Measurements from ENCODE around the gene CHCHD6.

CHCHD6 gene

GRCh38 chr3:126983653-126984390, 279.8 kb downstream of the CHCHD6 start:
- ATAC-seq, result no peak

DNA sequence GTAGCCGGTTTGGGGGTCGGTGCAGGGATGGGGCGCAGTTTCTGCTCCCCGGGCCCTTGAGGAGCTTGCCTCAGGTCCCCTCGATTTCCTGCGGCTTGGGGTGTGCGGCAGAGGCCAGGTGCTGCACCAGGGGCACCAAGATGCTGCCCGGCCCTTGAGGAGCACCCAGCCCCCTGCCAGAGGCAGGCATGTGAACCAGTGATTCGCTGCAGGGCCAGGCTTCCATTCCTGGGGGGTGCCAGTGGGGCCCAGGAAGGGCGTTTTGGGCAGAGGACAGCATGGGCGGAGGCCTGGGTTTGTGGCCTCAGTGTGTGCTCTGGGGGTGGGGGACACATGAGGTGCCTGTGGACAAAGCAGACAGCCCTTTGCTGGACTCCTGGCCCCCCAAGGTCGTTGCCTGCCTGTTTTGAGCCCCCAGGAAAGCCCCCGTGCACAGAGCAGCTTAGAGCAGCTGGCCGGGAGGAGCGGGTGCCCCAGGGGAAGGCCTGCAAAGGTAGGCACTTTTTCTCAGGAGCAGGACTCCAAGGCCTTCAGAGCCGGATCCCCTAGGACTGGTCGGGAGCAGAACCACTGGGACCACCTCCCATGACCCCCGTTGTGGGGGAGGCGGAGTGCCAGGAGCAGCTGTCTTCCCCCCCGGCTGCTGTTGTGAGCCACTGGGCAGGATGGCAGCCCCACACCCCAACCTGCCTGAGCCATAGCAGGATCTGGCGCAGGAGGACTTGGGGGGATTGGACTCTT, 280.5 kb downstream of the CHCHD6 start:
- ATAC-seq, result no peak

GRCh38 chr3:126985132-126985985, 281.3 kb downstream of the CHCHD6 start:
- ATAC-seq, result no peak

DNA sequence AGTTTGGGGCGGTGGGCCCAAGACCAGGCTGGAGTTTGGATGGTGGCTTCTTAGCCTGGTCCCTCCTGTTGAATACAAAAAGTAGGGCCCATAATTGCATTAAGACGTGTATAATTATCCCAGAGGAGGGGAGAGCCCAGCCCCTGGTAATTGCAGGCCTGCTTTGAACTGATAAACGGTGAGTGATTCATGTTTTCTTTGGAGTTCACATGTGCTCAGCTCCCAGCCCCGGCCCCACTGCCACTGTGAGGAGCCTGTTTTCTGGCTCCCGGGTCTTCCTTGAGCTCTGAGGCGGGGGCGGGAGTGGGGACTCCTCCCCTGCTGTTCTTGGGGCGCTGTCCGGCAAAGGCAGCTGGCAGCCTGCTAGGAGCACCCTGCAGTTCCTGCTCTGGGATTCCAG, 282.0 kb downstream of the CHCHD6 start:
- no peak for ATAC-seq

DNA sequence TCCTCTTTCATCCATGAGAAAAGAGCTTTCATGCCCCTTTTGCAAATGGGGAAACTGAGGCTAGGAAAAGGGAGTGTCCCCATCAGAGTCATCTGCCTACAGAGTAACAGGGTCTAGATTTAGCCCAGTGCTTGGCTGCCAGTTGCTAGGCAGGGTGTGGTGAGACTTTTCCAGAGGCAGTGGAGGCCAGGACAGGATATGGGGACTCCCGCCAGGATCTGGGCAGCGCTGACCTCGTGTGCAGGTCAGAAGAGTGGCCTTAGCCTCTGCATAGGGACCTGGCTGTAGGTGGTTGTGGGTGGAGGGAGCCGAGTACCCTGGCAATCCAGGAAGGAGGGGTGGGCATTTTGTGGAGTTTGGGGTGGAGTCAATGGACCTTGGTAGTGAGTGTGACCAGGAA, 283.1 kb downstream of the CHCHD6 start:
- no peak for ATAC-seq

- ATAC-seq, result no peak
Measured at GRCh38 chr3:126987596-126987995, 283.6 kb downstream of the CHCHD6 start.

- no peak for ATAC-seq
Measured at GRCh38 chr3:126988451-126989021, 284.5 kb downstream of the CHCHD6 start.

- ATAC-seq, result no peak
Measured at GRCh38 chr3:126989316-126990023, 285.4 kb downstream of the CHCHD6 start.

DNA sequence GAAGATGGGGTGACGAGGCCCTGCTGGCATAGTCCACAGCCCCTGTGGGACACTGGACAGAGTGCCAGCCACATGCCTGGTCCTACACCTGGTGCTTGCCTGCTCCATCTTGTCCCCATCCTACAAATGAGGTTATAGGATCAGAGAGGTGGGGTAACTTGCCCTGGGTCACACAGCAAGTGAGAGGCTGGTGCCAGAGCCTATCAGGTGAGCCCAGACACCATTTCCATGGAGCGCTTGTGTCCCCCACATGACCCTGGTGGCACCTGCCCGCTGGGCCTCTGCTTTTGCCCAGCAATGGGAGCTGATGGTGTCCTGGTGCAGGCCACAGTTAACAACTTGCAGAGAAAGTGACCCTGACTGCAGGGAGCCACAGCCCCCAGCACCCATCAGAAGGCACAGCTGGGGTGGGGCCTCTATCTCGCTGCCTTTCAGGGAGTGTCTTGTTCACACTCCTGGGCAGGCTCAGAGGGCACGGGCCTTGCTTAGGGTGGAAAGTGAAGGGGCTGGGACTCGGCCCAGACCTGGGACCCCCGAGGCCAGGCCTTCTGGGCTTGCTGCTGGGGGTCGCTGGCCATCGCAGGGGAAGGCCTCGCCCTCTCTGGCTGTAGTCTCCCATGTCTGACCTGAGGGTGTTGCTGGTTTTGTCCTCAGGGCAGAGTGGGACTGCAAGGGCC, 286.1 kb downstream of the CHCHD6 start:
- ATAC-seq, result no peak

- ATAC-seq, result no peak
Measured at GRCh38 chr3:126990890-126991289, 286.9 kb downstream of the CHCHD6 start.

- no peak for ATAC-seq
Measured at GRCh38 chr3:126991366-126992200, 287.5 kb downstream of the CHCHD6 start.

- ATAC-seq, result no peak
Measured at GRCh38 chr3:126992216-126992615, 288.2 kb downstream of the CHCHD6 start.

- ATAC-seq, result no peak
Measured at GRCh38 chr3:126992776-126993175, 288.7 kb downstream of the CHCHD6 start.

- no peak for ATAC-seq
Measured at GRCh38 chr3:126993436-126993835, 289.4 kb downstream of the CHCHD6 start.

DNA sequence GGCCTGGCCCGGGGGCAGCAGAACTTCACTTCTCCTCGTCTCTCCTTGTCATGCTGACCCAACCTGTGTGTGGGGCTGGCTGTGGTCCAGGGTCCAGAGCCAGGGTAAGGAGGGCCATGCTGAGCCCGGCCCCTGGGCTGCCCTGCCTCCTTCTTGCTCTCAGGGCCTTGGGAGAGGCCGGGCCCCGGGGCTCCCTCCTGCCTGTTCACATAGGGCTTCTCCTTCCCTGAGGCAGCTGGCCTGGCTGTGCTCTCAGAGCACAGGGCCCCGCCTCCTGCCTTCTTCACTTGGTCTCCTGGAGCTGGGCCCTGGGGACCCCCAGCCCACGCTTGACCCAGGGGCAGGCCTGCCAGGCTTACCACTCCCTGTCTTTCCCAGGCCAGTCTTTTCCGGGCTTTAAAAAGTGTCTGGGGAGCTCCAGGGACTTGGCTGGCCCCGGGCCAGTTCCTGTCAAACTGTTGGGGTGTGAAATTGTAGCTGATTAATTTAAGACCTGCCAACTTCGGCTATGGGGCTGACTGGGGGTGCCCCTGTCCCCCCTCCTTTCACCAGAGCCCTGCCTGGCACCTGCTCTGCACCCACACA, 290.7 kb downstream of the CHCHD6 start:
- ATAC-seq, result no peak

DNA sequence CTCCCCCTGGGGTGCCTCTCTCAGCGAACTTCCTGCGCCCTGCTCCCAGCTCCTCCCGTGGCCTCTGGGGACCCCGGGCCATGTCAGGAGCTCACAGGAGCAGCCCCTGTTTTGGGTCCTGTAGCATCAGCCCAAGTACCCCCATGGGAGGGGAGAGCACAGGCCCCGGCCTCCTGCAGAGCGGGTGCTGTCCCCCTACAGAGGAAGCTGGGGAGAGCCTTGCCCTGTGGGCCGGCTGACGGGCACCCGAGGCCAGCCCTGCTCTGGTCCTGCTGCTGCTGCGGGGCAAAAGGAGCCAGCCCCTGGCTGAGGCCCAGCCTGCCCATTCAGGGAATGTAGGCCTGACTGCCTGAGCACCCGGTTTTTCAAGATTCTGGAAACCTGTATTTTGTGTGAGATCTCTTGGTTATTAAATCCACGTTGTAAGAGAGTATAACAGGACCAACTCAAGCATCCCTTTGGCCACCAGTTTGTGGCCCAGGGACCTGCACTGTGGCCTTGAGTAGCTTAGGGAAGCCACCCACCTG, 291.3 kb downstream of the CHCHD6 start:
- ATAC-seq, result no peak

GRCh38 chr3:126995926-126996512, 292.0 kb downstream of the CHCHD6 start:
- ATAC-seq, result no peak

DNA sequence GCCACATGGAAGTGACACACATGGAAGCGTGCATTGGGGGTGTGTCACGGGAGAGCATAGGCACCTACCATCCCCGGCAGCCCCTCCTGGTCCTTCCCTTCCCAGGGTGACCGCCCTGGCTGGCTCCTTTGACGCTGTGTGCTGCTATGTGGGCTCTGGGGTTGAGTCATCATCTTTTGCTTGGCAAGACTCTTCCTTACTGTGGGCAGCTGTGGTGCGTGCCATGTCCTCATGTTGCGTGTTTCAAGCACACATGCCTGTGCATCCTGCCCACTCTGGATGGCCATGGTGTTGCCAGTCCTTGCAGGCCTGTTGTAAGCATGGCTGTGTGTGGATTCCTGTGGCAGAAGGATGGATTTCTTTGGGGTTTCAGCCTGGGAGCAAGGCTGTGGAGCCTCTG, 292.9 kb downstream of the CHCHD6 start:
- ATAC-seq, result no peak

- ATAC-seq, result no peak
Measured at GRCh38 chr3:126997455-126998038, 293.5 kb downstream of the CHCHD6 start.
